ENCODE data around the gene MED28. TPM values are rescaled to one million over a fixed set of nuclear protein-coding genes. Genes with fewer than 3 reads are reported as not detected.
A peak's percentile ranks its signal among the peaks of the same experiment; 100 is the strongest.

The MED28 gene
- total RNA-seq, 1 experiment from 2014 or later: 48.7 TPM

DNA sequence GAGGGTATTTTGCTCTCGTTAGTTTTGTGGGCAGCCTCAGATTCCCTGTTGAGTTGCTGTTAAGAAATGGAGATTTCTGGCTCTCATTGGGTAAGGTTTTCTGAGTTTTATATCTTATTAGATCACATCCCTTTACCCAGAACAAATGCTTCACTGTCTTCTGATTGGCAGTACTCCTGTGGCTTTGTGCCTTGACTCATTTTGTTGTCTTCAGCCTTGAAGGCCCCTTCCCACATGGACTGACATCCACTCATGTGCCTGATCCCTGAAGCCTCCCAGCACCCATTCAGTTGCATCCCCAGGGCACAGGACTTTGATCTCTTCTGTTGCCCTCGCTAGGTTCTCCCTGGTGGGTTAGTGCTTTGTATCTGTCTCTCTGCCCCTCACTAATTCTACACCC lies 10.4 kb downstream of the MED28 start:
- Histone ChIP-seq H3K4me2 (ENCODE audit: low read depth, low read length, poor library complexity, severe bottlenecking) (no peak overlapping the region), H3K79me2 (ENCODE audit: low read length) (peaks cover 25% of the 10 kb centered on the region), H3K27me3 (ENCODE audit: low read length) (no peaks in the 10 kb centered on the region), H3K4me1 (ENCODE audit: low read length) (no peaks in the 10 kb centered on the region), H3K9me3 (ENCODE audit: low read length) (no peaks in the 10 kb centered on the region), H3K27ac (ENCODE audit: low read length) (no peak overlapping the region), H3K9ac (ENCODE audit: low read length) (no peak overlapping the region), H4K20me1 (ENCODE audit: insufficient read depth, low read depth, low read length) (peaks cover 4% of the 10 kb centered on the region; the same call in 1 of the 2 replicates), H3K36me3 (ENCODE audit: insufficient read depth, low read length) (peaks cover 61% of the 10 kb centered on the region), H2AFZ (ENCODE audit: low read length) (no peak overlapping the region), H3K4me3 (ENCODE audit: low read length) (no peak overlapping the region), H3K9me2 (replicated peaks; ENCODE audit: insufficient read depth, low read length) (no peaks in the 10 kb centered on the region)
- DNase-seq: no peak

DNA sequence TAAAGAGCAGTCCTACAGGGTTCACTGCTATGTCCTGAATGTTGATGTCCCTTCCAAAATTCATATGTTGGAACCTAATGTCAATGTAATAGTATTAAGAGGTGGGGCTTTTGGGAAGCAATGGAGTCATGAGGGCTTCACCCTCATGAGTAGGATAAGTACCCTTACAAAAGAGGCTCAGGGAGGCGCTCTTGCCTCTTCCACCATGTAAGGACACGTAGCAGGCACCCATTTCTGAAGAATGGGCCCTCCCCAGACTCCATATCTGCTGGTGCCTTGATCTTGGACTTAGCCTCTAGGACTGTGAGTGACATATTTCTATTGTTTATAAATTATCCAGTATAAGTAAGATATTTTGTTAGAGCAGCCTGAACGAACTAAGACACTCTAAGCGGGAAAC lies 15.8 kb downstream of the MED28 start:
- H3K36me3 ChIP-seq (ENCODE audit: insufficient read depth, low read length): peaks cover 35% of the 10 kb centered on the region
- H3K79me2 ChIP-seq (ENCODE audit: low read length): no peaks in the 10 kb centered on the region
- no peaks in the 10 kb centered on the region for H3K9me3 ChIP-seq (ENCODE audit: low read length)
- H3K9me2 ChIP-seq (replicated peaks; ENCODE audit: insufficient read depth, low read length): no peaks in the 10 kb centered on the region
- H3K4me2 ChIP-seq (ENCODE audit: low read depth, low read length, poor library complexity, severe bottlenecking): no peak overlapping the region
- H3K9ac ChIP-seq (ENCODE audit: low read length): no peak overlapping the region
- no peaks in the 10 kb centered on the region for H3K4me1 ChIP-seq (ENCODE audit: low read length)
- no peaks in the 10 kb centered on the region for H3K27me3 ChIP-seq (ENCODE audit: low read length)
- DNase-seq: no peak
- H3K4me3 ChIP-seq (ENCODE audit: low read length): no peak overlapping the region
- H4K20me1 ChIP-seq (ENCODE audit: insufficient read depth, low read depth, low read length): no peaks in the 10 kb centered on the region
- no peak overlapping the region for H3K27ac ChIP-seq (ENCODE audit: low read length)
- no peak overlapping the region for H2AFZ ChIP-seq (ENCODE audit: low read length)

DNA sequence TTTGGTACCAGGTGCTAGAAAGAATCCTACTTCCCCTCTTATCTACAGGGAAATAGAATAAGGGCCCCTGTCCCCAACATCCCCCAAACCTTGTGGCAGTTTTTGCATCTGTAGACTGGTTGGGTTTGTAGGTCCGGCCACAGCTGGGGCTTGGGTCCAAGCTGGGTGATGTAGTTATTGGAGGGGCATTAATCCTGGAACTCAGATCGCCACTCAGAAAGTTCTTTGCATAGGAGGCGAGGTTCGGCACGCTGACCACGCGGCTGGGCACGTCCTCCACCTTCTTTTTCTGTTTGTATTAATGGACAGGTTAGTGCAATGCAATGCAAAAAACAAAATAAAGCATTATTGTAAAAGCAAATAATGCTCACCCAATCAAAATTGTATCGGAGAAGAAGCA lies 19.2 kb downstream of the MED28 start:
- Histone ChIP-seq H3K4me3 (ENCODE audit: low read length) (no peak overlapping the region), H4K20me1 (ENCODE audit: insufficient read depth, low read depth, low read length) (no peaks in the 10 kb centered on the region), H3K4me2 (ENCODE audit: low read depth, low read length, poor library complexity, severe bottlenecking) (no peak overlapping the region), H3K9ac (ENCODE audit: low read length) (no peak overlapping the region), H3K79me2 (ENCODE audit: low read length) (no peaks in the 10 kb centered on the region), H3K9me3 (ENCODE audit: low read length) (no peaks in the 10 kb centered on the region), H3K4me1 (ENCODE audit: low read length) (peaks cover 7% of the 10 kb centered on the region), H3K27me3 (ENCODE audit: low read length) (no peaks in the 10 kb centered on the region), H3K36me3 (ENCODE audit: insufficient read depth, low read length) (peaks cover 23% of the 10 kb centered on the region), H3K9me2 (replicated peaks; ENCODE audit: insufficient read depth, low read length) (no peaks in the 10 kb centered on the region), H3K27ac (ENCODE audit: low read length) (no peak overlapping the region), H2AFZ (ENCODE audit: low read length) (no peak overlapping the region)
- no peak for DNase-seq

DNA sequence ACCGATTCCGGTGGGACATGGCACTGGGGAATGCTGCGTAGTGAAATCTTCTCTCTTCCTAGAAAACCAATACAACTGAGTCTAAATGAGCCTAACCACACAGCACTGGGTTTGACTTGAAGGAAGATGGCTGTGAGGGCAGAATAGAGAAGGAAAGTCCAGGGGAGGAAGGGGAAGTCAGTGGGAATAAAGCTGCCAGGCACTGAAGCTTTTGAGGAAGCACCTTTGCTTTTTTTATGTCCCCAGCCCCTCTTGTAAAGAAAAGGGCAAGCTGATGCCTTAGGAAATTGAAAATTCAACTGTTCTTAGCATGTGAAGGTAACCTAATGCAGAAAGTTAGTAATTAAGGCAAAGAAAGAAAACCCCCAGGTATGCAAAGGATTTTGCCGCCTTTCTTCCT lies 20.6 kb downstream of the MED28 start:
- Histone ChIP-seq H3K4me2 (ENCODE audit: low read depth, low read length, poor library complexity, severe bottlenecking) (no peak overlapping the region), H3K4me3 (ENCODE audit: low read length) (no peak overlapping the region), H3K79me2 (ENCODE audit: low read length) (no peaks in the 10 kb centered on the region), H4K20me1 (ENCODE audit: insufficient read depth, low read depth, low read length) (no peaks in the 10 kb centered on the region), H3K9ac (ENCODE audit: low read length) (no peak overlapping the region), H3K36me3 (ENCODE audit: insufficient read depth, low read length) (peaks cover 12% of the 10 kb centered on the region), H3K9me3 (ENCODE audit: low read length) (no peaks in the 10 kb centered on the region), H3K27me3 (ENCODE audit: low read length) (no peaks in the 10 kb centered on the region), H3K9me2 (replicated peaks; ENCODE audit: insufficient read depth, low read length) (no peaks in the 10 kb centered on the region), H2AFZ (ENCODE audit: low read length) (no peak overlapping the region), H3K27ac (ENCODE audit: low read length) (no peak overlapping the region), H3K4me1 (ENCODE audit: low read length) (peaks cover 7% of the 10 kb centered on the region)
- no peak for DNase-seq

DNA sequence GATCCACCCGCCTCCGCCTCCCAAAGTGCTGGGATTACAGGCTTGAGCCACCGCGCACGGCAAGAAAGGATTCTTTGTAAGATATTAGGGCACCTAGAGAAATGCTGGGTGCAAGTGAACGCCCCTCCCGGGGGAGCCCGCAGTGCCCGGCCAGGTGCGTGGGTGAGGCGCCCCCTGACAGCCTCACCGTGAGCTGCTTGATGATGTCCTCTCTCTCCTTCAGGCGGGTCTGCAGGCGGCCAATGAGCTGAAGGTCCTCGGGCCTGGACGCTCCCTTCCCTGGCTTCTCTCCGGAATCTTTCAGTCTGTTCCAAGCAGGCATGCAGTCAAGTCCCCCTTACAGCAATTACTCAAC lies 21.9 kb downstream of the MED28 start:
- Histone ChIP-seq H3K9me2 (replicated peaks; ENCODE audit: insufficient read depth, low read length) (no peaks in the 10 kb centered on the region), H3K36me3 (ENCODE audit: insufficient read depth, low read length) (peaks cover 5% of the 10 kb centered on the region), H3K4me3 (ENCODE audit: low read length) (no peak overlapping the region), H3K9ac (ENCODE audit: low read length) (no peak overlapping the region), H4K20me1 (ENCODE audit: insufficient read depth, low read depth, low read length) (no peaks in the 10 kb centered on the region), H3K4me1 (ENCODE audit: low read length) (peaks cover 7% of the 10 kb centered on the region), H3K4me2 (ENCODE audit: low read depth, low read length, poor library complexity, severe bottlenecking) (no peak overlapping the region), H3K27ac (ENCODE audit: low read length) (no peak overlapping the region), H3K27me3 (ENCODE audit: low read length) (no peaks in the 10 kb centered on the region), H3K9me3 (ENCODE audit: low read length) (no peaks in the 10 kb centered on the region), H3K79me2 (ENCODE audit: low read length) (no peaks in the 10 kb centered on the region), H2AFZ (ENCODE audit: low read length) (no peak overlapping the region)
- no peak for DNase-seq

DNA sequence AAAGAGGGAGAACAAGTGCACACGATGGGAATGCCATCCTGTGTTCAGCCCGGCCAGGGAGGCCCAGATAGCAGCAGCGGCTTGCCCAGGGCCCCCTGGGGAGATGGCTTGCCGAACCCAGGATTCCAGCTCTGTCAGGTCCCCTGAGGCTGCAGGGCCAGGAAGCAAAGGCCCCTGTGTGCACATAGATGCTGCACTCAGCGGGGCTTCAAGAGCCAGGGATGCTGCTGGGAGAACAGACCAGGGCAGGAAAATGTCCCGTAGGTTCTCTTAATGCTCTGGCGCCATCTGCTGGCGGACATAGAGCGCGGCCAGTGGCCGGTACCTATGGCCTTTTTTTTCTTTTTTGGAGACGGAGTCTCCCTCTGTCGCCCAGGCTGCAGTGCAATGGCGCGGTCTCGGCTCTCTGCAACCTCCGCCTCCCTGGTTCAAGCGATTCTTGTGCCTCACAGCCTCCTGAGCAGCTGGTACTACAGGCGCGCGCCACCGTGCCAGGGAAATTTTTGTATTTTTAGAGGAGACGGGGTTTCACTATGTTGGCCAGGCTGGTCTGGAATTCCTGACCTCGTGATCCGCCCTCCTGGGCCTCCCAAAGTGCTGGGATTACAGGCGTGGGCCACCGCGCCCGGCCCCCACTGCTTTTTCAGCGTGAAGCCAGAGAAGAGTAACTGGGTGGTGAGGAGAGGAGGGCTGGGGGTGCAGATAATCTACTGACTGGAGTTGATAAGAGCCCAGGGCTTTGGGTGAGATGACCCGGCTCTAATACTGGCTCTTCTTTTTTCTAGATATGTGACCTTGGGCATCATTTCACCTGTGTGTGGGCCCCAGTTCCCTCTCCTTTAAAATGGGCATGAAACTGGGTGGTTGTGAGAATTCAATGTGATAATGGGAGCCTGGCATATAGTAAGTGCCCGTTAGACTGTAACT lies 22.5 kb downstream of the MED28 start:
- H3K9me3 ChIP-seq (ENCODE audit: low read length): no peaks in the 10 kb centered on the region
- no peaks in the 10 kb centered on the region for H3K79me2 ChIP-seq (ENCODE audit: low read length)
- peak; percentile 95 for DNase-seq
- no peak overlapping the region for H3K4me3 ChIP-seq (ENCODE audit: low read length)
- H3K27me3 ChIP-seq (ENCODE audit: low read length): no peaks in the 10 kb centered on the region
- H3K4me2 ChIP-seq (ENCODE audit: low read depth, low read length, poor library complexity, severe bottlenecking): no peak overlapping the region
- no peaks in the 10 kb centered on the region; the same call in 1 of the 2 replicates for H3K36me3 ChIP-seq (ENCODE audit: insufficient read depth, low read length)
- H3K9me2 ChIP-seq (replicated peaks; ENCODE audit: insufficient read depth, low read length): no peaks in the 10 kb centered on the region
- H3K27ac ChIP-seq (ENCODE audit: low read length): no peak overlapping the region
- H3K9ac ChIP-seq (ENCODE audit: low read length): no peak overlapping the region
- no peak overlapping the region for H2AFZ ChIP-seq (ENCODE audit: low read length)
- no peaks in the 10 kb centered on the region for H4K20me1 ChIP-seq (ENCODE audit: insufficient read depth, low read depth, low read length)
- peaks cover 7% of the 10 kb centered on the region for H3K4me1 ChIP-seq (ENCODE audit: low read length)

DNA sequence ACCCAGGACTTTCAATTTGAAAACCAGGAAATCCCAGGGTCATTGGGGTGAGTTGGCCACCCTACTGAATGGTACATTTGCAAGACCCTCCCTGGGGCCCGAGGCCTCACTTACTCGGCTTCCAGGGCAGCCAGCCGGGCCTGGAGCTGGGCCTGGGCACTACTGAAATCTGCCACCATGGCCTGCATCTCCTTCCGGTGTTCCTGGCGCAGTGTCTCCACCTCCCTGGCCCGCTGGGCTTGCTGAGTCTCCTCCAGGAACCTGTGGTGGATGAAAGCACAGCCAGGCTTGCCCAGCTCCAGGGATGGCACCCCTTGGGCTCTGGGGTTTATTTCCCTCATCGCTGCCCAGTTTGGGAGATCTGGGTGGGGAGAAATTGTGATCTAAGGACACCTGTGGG lies 24.7 kb downstream of the MED28 start:
- no peaks in the 10 kb centered on the region for H3K9me3 ChIP-seq (ENCODE audit: low read length)
- H3K79me2 ChIP-seq (ENCODE audit: low read length): no peaks in the 10 kb centered on the region
- no peaks in the 10 kb centered on the region for H3K27me3 ChIP-seq (ENCODE audit: low read length)
- H3K4me3 ChIP-seq (ENCODE audit: low read length): no peak overlapping the region
- no peak overlapping the region for H3K9ac ChIP-seq (ENCODE audit: low read length)
- H3K27ac ChIP-seq (ENCODE audit: low read length): no peak overlapping the region
- H3K36me3 ChIP-seq (ENCODE audit: insufficient read depth, low read length): no peaks in the 10 kb centered on the region
- no peak for DNase-seq
- H3K9me2 ChIP-seq (replicated peaks; ENCODE audit: insufficient read depth, low read length): no peaks in the 10 kb centered on the region
- no peaks in the 10 kb centered on the region for H4K20me1 ChIP-seq (ENCODE audit: insufficient read depth, low read depth, low read length)
- peaks cover 7% of the 10 kb centered on the region for H3K4me1 ChIP-seq (ENCODE audit: low read length)
- no peak overlapping the region for H3K4me2 ChIP-seq (ENCODE audit: low read depth, low read length, poor library complexity, severe bottlenecking)
- no peak overlapping the region for H2AFZ ChIP-seq (ENCODE audit: low read length)

DNA sequence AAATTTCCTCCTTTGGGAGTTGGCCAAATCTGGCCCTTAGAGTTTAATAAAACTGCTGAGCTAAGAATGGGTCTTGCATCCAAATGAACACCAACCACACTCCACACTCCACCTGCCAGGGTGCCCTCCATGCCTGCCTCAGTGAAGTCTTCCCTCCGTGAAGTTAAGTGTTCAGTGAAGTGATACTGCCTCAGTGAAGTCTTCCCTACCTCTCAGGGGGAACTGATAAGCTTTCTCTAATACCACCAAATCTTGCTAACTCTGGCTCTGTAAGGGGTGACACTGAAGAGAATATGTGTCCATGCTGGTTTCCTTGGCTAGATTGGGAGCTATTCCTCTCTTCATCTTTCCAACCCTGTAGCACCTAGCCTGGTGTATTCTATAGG lies 27.9 kb downstream of the MED28 start:
- H2AFZ ChIP-seq (ENCODE audit: low read length): no peak overlapping the region
- H3K9me2 ChIP-seq (replicated peaks; ENCODE audit: insufficient read depth, low read length): no peaks in the 10 kb centered on the region
- H3K79me2 ChIP-seq (ENCODE audit: low read length): no peaks in the 10 kb centered on the region
- no peak overlapping the region for H3K27ac ChIP-seq (ENCODE audit: low read length)
- H3K4me3 ChIP-seq (ENCODE audit: low read length): no peak overlapping the region
- no peaks in the 10 kb centered on the region for H4K20me1 ChIP-seq (ENCODE audit: insufficient read depth, low read depth, low read length)
- H3K9me3 ChIP-seq (ENCODE audit: low read length): no peaks in the 10 kb centered on the region
- H3K9ac ChIP-seq (ENCODE audit: low read length): no peak overlapping the region
- H3K36me3 ChIP-seq (ENCODE audit: insufficient read depth, low read length): no peaks in the 10 kb centered on the region
- no peak overlapping the region for H3K4me2 ChIP-seq (ENCODE audit: low read depth, low read length, poor library complexity, severe bottlenecking)
- no peak for DNase-seq
- no peaks in the 10 kb centered on the region for H3K27me3 ChIP-seq (ENCODE audit: low read length)
- H3K4me1 ChIP-seq (ENCODE audit: low read length): no peaks in the 10 kb centered on the region
